Osteoblast (primary cell): ENCODE data around the gene SHC2. TPM values are rescaled to one million over a fixed set of nuclear protein-coding genes. Genes with fewer than 3 reads are reported as not detected.
A peak's percentile ranks its signal among the peaks of the same experiment; 100 is the strongest.
"Not testable (repeated sequence)": the region's sequence is repeated elsewhere in the genome, so short reads cannot be mapped to it uniquely, and the experiment has no call there.

Experiments used
- DNase-seq: peaks from one replicate; pipeline ENCODE4 v3.0.0; 2011; ENCODE audit warnings: low spot score, mixed read lengths; ENCODE audit not compliant: insufficient read length; ENCODE audit errors: missing footprints
- H2AFZ ChIP-seq: 2 replicates; pipeline ENCODE4 v1.6.0; 2011; ENCODE audit warnings: mild to moderate bottlenecking, low read length
- H3K27ac ChIP-seq: 2 replicates; pipeline ENCODE4 v1.5.1; 2011; ENCODE audit warnings: mild to moderate bottlenecking, low read depth, low read length, moderate library complexity
- H3K27me3 ChIP-seq: 2 replicates; pipeline ENCODE4 v1.6.0; 2012; ENCODE audit warnings: mild to moderate bottlenecking, control low read depth, inconsistent platforms, low read length, moderate library complexity; ENCODE audit not compliant: insufficient read depth
- H3K36me3 ChIP-seq: 2 replicates; pipeline ENCODE4 v1.5.1; 2011; ENCODE audit warnings: mild to moderate bottlenecking, low read length, control low read depth, moderate library complexity; ENCODE audit not compliant: insufficient read depth
- H3K4me1 ChIP-seq: 2 replicates; pipeline ENCODE4 v1.5.1; 2011; ENCODE audit warnings: mild to moderate bottlenecking, low read length, control low read depth, moderate library complexity; ENCODE audit not compliant: insufficient read depth
- H3K4me2 ChIP-seq: 2 replicates; pipeline ENCODE4 v1.6.0; 2011; ENCODE audit warnings: mild to moderate bottlenecking, low read length; ENCODE audit not compliant: insufficient read depth
- H3K4me3 ChIP-seq: fragments of 200-600 bp; sonication (generic); 3 replicates; pipeline ENCODE4 v1.5.1; 2012; ENCODE audit warnings: mild to moderate bottlenecking, low read length, inconsistent platforms; ENCODE audit not compliant: insufficient read depth
- H3K79me2 ChIP-seq: 2 replicates; pipeline ENCODE4 v1.6.0; 2012; ENCODE audit warnings: mild to moderate bottlenecking, low read length, control low read depth, inconsistent platforms; ENCODE audit not compliant: insufficient read depth
- H3K9me3 ChIP-seq: 2 replicates; pipeline ENCODE4 v1.5.1; 2011; ENCODE audit warnings: low read depth, low read length, control low read depth
- H4K20me1 ChIP-seq: 2 replicates; pipeline ENCODE4 v1.6.0; 2012; ENCODE audit warnings: mild to moderate bottlenecking, low read length, control low read depth; ENCODE audit not compliant: insufficient read depth
- total RNA-seq: library from RNA; depleted of rRNA; stranded (reverse); fragments of >200 nt; gene quantifications from 2 replicates; pipeline ENCODE4 v1.2.3, GENCODE V29; 2012
- TF ChIP-seq, protein P1 (sequence below): IDR thresholded peaks from 2 replicates; pipeline ENCODE4 v1.5.1; 2011; ENCODE audit warnings: mild to moderate bottlenecking, low read depth, low read length, moderate library complexity; ENCODE audit errors: extremely low read depth

SHC2 gene
- total RNA-seq, 1 donor, result 0.36 TPM

DNA sequence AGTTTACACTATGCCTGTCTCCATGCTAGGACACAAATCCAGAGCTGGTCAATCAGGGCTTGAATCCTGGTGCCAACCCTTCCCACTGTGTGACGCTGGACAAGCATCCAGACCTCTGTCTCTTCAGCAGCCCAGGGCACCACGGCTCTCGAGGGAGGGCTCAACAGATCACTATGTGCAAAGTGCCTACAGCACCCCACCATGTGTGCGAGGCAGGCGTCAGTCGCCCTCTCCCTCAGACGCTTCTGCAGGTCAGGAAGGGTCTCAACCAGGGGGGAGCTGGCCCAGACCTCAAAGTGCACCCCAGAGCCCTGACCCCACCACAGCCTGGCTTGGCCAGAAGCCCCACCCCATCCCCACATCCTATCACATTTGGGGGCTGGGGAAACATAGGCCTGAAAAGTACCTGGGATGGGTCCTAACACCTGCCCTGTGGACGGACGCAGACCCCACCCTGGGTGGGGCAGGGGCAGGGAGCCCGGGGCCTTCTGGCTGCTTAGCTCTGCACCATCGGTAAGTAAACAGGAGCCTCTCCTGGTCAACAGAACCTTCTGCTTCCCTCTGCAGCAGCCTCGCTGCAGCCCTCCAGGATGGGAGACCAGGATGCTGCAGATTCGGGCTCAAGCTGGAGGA is 49.0 kb downstream of the SHC2 start:
- peak; percentile 81 for DNase-seq
- Histone ChIP-seq H3K9me3 (no peaks in the 10 kb centered on the region), H3K79me2 (no peaks in the 10 kb centered on the region), H2AFZ (no peak overlapping the region), H3K27me3 (peaks cover 32% of the 10 kb centered on the region), H4K20me1 (no peaks in the 10 kb centered on the region), H3K4me3 (no peak overlapping the region), H3K4me2 (no peak overlapping the region), H3K27ac (no peak overlapping the region), H3K36me3 (no peaks in the 10 kb centered on the region), H3K4me1 (no peaks in the 10 kb centered on the region)
- TF ChIP-seq, protein P1, sequence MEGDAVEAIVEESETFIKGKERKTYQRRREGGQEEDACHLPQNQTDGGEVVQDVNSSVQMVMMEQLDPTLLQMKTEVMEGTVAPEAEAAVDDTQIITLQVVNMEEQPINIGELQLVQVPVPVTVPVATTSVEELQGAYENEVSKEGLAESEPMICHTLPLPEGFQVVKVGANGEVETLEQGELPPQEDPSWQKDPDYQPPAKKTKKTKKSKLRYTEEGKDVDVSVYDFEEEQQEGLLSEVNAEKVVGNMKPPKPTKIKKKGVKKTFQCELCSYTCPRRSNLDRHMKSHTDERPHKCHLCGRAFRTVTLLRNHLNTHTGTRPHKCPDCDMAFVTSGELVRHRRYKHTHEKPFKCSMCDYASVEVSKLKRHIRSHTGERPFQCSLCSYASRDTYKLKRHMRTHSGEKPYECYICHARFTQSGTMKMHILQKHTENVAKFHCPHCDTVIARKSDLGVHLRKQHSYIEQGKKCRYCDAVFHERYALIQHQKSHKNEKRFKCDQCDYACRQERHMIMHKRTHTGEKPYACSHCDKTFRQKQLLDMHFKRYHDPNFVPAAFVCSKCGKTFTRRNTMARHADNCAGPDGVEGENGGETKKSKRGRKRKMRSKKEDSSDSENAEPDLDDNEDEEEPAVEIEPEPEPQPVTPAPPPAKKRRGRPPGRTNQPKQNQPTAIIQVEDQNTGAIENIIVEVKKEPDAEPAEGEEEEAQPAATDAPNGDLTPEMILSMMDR, result no peak

DNA sequence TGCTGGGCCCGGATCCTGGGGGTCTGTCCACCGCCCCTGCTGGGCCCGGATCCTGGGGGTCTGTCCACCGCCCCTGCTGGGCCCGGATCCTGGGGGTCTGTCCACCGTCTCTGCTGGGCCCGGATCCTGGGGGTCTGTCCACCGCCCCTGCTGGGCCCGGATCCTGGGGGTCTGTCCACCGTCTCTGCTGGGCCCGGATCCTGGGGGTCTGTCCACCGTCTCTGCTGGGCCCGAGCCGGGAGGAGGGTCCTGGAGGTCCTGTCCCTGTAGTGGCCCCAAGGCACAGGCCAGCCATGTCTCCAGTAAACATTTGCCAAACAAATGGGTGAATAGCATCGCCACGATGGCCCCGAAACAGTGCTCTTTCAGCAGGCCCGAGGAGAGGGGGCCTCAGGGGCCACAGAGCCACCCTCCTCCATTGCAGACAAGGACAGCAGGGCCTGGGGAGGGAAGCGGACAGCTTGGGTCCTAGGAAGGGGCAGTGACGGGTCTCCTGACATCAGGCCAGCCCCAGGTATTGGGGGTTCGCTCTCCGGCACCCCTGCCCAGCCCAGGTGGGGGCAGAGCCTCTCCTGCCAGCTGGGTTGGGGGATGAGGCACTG is 49.6 kb downstream of the SHC2 start:
- not testable (repeated sequence) for H3K36me3 ChIP-seq, H4K20me1 ChIP-seq, H3K27ac ChIP-seq, H3K79me2 ChIP-seq, H3K4me3 ChIP-seq, H3K9me3 ChIP-seq, H2AFZ ChIP-seq, H3K4me1 ChIP-seq, H3K4me2 ChIP-seq
- peak; percentile 85 for DNase-seq
- peaks cover 36% of the 10 kb centered on the region for H3K27me3 ChIP-seq

- TF ChIP-seq, protein P1, result no peak
- Histone ChIP-seq H2AFZ (no peak overlapping the region), H3K4me2 (no peak overlapping the region), H3K36me3 (no peaks in the 10 kb centered on the region), H3K27me3 (peaks cover 44% of the 10 kb centered on the region), H3K27ac (no peak overlapping the region), H3K4me1 (no peaks in the 10 kb centered on the region), H3K9me3 (no peaks in the 10 kb centered on the region), H3K4me3 (no peak overlapping the region), H4K20me1 (no peaks in the 10 kb centered on the region), H3K79me2 (no peaks in the 10 kb centered on the region)
- DNase-seq, result peak; percentile 90
Observed at GRCh38 chr19:410243-410781, 50.5 kb downstream of the SHC2 start.

- TF ChIP-seq, protein P1, result no peak
- Histone ChIP-seq H3K36me3 (no peaks in the 10 kb centered on the region), H3K27me3 (peaks cover 47% of the 10 kb centered on the region), H3K9me3 (no peaks in the 10 kb centered on the region), H3K27ac (no peak overlapping the region), H3K4me1 (no peaks in the 10 kb centered on the region), H3K4me3 (no peak overlapping the region), H3K4me2 (no peak overlapping the region), H3K79me2 (no peaks in the 10 kb centered on the region), H2AFZ (no peak overlapping the region), H4K20me1 (no peaks in the 10 kb centered on the region)
- DNase-seq, result peak; percentile 88
Observed at GRCh38 chr19:409516-410242, 51.2 kb downstream of the SHC2 start.
